LoVo (cell line): ENCODE results near the gene CHST14.

Experiments
- DNase-seq: peaks from one replicate; pipeline ENCODE4 v3.0.0-alpha.2; 2016; ENCODE audit warnings: low spot score

CHST14 gene

GRCh38 chr15:40470423-40471104 is at the start of gene CHST14:
Gene CHST14, plus strand, starts transcription at chr15:40470984. Its CDS starts 230 bp downstream, at chr15:40471214.
- peak; percentile 36 for DNase-seq

GRCh38 chr15:40421246-40422157 is 49.3 kb upstream of the CHST14 start:
- DNase-seq: peak; percentile 68

- DNase-seq: no peak
Observed at GRCh38 chr15:40424483-40425115, 46.2 kb upstream of the CHST14 start.

GRCh38 chr15:40425681-40426080 is 45.1 kb upstream of the CHST14 start:
- DNase-seq: no peak

DNA sequence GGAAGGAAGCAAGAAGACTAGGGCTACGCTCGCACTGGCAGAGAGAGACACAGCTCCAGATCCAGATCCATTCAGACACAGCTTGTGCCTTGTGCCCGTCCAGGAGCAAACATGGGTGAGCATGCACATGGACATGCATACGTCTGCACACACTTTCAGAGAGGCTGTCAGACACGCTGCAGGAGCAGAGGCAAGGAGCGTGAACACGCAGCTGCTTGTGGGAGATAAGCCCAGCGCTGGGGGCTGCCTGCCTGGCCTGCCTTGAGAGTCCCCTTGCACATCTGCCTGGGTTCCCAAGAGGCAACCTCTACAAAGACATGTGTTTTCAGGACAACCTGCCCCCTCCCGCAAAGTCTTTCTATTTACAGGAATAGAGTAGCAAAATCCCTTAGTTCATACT is 43.6 kb upstream of the CHST14 start:
- no peak for DNase-seq

DNA sequence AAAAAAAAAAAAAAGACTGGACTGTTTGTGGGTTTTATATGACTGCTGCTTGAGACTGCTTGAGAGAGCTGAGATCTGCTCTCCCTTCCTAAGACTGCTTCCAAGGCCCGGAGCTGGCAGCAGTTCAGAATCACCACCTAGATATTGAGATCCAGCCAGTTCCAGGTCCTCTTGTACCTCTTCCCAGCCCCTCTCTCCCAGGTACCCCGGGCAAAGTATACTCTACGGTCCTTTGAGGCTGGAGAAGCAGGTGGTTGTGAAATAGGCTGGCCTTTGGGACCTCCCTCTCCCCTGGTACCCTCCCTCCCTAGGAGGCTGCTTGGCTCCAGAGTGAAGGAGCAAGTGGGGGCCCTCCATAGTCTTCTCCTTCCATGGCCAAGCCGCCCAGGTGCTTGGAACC is 42.6 kb upstream of the CHST14 start:
- DNase-seq: no peak

- no peak for DNase-seq
Observed at GRCh38 chr15:40429068-40429710, 41.6 kb upstream of the CHST14 start.

- no peak for DNase-seq
Observed at GRCh38 chr15:40430271-40430805, 40.4 kb upstream of the CHST14 start.

- DNase-seq: no peak
Observed at GRCh38 chr15:40435023-40435709, 35.6 kb upstream of the CHST14 start.

DNA sequence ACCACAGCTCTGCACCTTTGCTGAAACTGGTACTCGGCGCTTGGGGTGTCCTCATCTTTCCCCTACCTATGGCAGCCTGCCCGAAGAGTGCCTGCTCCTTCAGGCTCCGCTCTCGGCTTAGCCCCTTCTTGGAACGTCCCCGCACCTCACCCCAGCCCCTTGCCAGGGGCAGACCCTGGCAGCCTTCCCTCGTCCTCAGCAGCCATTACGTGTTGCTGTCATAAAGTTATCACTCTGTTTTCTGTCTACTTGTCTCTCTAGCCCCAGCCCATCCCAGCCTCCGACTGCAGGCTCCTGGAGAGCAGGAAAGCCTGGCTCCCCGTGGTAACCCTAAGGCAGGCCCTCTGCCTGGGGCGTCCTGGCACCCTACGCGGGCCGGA is 35.1 kb upstream of the CHST14 start:
- no peak for DNase-seq

DNA sequence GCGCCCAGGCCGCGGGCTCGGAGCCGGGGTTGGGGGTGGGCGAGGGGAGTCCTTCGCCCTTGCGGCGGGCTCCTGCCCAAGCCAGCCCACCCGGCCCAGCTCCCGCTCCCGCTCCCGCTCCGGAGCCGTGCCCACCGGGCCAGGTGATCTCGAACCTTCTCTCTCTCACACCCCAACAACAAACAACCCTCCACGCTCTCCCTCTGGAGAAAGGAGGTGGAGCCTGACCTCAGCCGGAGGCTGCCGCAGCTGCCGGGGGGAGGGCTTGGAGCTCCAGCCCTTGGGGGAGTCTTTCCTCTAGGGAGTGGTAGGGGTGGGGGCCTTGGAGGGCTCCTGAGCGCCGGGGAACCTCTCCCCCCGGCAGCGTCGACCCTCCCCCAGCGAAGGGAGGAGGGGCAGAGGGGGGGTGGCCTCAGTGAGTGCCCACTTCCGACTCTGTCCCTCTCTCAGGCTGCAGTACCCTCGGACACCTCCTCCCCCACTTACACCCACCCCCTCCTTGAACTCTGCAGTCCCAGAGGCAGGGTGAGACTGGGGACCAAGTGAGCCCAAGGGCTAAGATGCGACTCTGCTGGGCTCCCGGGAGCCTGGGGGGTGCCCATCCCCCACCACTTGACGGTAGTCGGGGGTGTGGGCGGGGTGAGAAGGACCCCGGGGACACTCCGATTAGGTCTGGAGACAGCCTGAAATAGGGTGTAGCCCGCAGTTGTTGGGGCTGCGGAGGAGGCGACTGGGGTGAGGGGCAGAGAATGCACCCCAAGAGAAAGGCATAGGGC is 34.5 kb upstream of the CHST14 start:
- peak; percentile 11 for DNase-seq

DNA sequence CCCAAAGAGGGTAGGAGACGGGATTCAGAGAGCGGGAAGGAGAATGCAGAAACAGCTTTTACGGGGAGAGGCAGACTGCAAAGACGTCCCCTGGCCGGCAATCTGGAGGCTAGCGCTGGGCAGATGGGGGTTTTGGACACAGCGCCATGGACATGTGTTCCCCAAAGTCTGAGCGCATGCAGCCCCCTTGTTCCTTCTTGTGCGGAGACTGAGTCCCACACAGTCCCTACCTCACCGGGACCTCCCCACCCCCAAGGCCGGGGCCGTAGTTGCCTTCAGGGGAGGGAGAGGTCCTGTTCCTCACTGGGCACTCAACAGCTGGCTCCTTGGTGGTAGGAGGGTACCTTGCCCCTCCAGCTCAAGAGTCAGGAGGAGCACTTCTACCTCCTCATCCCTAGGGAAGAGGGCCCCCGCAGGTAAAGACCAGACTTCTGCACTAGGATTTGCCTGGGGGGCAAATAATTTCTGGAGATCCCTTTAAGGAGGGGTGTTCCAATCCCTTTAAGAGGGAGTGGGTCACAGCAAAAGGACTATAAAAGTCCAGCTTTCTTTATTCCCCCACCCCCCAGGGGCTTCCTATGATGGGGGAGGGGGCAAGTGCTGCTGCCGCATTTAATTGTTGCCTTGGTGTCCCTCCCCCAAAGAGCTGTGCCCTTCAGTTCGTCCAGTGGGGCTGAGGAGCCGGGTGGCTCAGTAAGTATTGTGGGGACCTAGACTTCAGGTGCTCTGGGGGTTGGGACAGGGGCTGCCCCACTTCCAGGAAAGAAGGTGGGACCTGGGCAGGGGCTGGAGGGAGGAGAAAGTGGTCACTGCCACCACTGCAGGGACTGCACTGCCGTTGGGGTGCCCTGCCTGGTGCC is 33.7 kb upstream of the CHST14 start:
- no peak for DNase-seq

GRCh38 chr15:40437752-40438687 is 32.8 kb upstream of the CHST14 start:
- no peak for DNase-seq

DNA sequence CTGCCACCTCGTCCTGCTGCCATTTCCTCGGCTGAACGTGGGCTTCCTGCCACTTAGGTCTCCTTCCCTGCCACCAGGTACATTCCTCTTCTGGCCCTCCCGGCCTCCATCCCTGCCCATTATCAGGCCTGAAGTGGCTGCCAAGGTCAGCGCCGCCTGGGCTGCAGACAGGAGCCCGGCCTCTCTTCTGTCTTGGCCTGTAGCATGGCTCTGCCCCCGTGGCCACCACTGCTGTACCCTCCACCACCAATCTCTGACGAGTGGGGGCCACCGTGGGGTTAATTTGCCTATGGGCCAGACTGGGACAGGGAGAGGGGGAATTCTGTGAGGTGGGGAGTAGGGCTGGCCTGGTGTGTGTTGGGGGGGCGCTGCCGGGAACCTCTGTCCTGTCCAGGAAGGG is 32.1 kb upstream of the CHST14 start:
- no peak for DNase-seq

- no peak for DNase-seq
Observed at GRCh38 chr15:40439461-40439959, 31.3 kb upstream of the CHST14 start.

DNA sequence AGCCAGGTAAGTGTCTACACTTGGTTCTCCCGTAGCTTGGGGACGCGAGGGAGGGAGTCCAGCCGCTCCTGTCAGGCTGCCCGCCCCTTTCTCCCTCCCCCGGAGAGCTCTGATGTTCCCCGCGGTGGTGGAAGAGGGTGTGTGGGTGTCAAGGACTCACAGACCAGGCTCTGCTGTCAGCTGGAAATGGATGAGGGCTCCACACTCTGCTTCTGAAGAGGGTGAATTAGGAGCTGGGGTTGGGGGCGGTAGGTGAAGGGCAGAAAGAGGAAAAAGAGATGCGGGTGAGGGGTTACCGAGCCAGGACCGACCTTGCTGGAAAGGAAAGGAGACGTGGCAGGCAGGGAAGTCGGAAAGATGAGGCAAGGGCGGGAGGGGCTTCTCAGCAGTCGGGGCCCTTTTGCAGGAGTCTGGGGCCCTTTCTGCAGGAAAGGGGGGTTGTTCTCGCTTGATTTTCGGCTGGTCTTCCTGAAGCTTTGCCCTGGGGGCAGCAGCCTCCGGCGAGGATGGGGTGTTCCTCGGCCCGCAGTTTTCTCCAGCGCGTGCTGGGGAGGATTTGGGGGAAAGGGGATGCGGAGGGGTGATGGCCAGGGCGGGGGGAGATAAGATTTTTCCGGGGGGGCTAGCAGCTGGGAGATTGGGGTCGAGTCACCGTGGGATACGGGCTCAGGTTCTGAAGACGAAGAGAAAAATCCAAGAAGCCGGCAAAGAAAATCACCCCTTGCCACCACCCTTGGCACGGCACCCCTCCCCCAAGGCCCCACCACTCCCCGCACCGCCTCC is 30.6 kb upstream of the CHST14 start:
- peak; percentile 18 for DNase-seq

GRCh38 chr15:40440743-40441564 is 29.8 kb upstream of the CHST14 start, which contains the start of gene BAHD1:
Gene BAHD1, plus strand, starts transcription at chr15:40440953. Its CDS starts 17,512 bp downstream, at chr15:40458465.
- DNase-seq: peak; percentile 97
